NB4 (cell line): ENCODE measurements around the gene FUT1.

Experiments used
- POLR2A ChIP-seq: IDR thresholded peaks from 2 replicates; pipeline ENCODE4 v1.6.1; 2011; ENCODE audit warnings: mild to moderate bottlenecking; ENCODE audit not compliant: insufficient read length; ENCODE audit errors: extremely low read depth
- TF ChIP-seq, protein P1 (sequence below): IDR thresholded peaks from one replicate; pipeline ENCODE4 v1.5.1; 2012; ENCODE audit warnings: low read depth, low read length
- TF ChIP-seq, protein P2 (sequence below): IDR thresholded peaks from 2 replicates; pipeline ENCODE4 v1.6.1; 2011; ENCODE audit warnings: low read depth, low read length

DNA sequence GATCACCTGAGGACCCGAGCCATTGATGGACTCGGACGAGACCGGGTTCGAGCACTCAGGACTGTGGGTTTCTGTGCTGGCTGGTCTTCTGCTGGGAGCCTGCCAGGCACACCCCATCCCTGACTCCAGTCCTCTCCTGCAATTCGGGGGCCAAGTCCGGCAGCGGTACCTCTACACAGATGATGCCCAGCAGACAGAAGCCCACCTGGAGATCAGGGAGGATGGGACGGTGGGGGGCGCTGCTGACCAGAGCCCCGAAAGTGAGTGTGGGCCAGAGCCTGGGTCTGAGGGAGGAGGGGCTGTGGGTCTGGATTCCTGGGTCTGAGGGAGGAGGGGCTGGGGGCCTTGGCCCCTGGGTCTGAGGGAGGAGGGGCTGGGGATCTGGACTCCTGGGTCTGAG is 3.8 kb upstream of the FUT1 start:
- TF ChIP-seq, protein P1, sequence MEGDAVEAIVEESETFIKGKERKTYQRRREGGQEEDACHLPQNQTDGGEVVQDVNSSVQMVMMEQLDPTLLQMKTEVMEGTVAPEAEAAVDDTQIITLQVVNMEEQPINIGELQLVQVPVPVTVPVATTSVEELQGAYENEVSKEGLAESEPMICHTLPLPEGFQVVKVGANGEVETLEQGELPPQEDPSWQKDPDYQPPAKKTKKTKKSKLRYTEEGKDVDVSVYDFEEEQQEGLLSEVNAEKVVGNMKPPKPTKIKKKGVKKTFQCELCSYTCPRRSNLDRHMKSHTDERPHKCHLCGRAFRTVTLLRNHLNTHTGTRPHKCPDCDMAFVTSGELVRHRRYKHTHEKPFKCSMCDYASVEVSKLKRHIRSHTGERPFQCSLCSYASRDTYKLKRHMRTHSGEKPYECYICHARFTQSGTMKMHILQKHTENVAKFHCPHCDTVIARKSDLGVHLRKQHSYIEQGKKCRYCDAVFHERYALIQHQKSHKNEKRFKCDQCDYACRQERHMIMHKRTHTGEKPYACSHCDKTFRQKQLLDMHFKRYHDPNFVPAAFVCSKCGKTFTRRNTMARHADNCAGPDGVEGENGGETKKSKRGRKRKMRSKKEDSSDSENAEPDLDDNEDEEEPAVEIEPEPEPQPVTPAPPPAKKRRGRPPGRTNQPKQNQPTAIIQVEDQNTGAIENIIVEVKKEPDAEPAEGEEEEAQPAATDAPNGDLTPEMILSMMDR: no peak
- TF ChIP-seq, protein P2, sequence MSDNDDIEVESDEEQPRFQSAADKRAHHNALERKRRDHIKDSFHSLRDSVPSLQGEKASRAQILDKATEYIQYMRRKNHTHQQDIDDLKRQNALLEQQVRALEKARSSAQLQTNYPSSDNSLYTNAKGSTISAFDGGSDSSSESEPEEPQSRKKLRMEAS: no peak
- TF ChIP-seq POLR2A: no peak
